NCI-H1436 treated with DMSO at 0.1 percent for 48 hours (cell line): ENCODE data around the gene OR13J1.

ENCODE experiments used
- DNase-seq: peaks from one replicate; lab custom pipeline; 2025; lab: John Stamatoyannopoulos, UW

OR13J1 gene

DNA sequence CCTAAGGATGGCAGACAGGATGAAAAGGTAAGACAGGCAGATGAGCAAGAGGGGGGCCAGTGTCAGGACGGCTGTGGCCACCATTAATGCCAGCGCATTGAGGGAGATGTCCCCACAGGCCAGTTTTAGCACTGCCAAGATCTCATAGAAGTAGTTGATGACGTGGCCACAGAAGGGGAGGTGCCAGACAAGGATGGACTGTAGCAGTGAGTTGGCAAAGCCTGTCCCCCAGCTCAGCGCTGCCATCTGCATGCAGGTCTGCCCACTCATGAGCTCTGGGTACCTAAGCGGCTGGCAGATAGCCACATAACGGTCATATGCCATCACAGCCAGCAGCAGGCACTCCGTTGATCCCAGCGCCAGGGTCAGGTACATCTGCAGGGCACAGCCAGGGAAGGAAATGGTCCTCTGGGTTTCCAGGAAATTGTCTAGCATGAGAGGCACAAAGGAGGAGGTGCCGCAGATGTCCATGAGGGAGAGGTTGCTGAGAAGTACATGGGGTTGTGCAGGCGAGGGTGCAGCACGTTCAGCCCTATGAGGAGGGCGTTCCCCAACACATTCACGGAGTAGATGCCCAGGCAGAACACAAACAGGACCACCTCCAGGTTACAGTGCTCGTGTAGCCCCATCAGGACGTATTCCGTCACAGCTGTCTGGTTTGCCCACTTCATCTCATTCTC, 10.8 kb downstream of the OR13J1 start:
- no peak for DNase-seq

- DNase-seq, result no peak
These were observed 11.7 kb downstream of the OR13J1 start for GRCh38 chr9:35858458-35858857.

DNA sequence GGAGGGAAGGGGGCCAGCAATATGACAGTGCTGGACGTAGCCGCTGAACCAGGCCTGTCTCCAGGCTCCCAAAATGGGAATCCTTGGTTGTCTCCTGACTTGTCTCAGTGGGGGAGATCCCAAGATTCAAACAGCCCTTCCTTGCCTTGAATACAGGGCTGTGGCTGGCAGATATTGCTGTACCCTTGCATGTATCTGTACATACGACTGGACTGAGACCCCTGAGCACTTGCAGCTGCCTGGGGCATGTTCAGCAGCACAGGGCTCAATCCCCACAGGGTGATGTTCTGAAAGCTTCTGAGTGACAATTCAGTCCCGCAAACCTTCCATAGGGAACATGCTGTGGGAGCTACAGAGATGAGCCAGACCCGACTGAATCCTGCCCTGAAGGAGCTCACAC, 13.3 kb downstream of the OR13J1 start:
- no peak for DNase-seq

DNA sequence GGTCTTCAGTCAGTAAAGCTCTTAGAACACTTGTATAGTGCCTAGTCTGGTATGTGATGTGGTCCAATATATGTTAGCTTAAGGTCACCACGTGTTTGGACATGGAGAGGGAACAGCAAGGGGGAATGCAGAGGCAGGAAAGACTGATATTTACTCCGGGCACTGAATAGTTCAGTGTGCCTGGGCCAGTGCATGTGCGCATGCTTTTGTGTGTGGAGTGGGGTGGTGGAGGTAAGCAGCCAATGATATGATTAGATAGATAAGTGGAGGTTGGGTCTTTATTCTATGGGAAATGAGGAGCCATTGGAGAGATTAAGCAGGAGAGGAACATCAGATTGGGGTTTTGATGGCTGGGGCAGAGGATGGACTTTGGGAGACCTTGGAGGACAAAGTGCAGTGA, 14.0 kb downstream of the OR13J1 start:
- DNase-seq, result no peak

DNA sequence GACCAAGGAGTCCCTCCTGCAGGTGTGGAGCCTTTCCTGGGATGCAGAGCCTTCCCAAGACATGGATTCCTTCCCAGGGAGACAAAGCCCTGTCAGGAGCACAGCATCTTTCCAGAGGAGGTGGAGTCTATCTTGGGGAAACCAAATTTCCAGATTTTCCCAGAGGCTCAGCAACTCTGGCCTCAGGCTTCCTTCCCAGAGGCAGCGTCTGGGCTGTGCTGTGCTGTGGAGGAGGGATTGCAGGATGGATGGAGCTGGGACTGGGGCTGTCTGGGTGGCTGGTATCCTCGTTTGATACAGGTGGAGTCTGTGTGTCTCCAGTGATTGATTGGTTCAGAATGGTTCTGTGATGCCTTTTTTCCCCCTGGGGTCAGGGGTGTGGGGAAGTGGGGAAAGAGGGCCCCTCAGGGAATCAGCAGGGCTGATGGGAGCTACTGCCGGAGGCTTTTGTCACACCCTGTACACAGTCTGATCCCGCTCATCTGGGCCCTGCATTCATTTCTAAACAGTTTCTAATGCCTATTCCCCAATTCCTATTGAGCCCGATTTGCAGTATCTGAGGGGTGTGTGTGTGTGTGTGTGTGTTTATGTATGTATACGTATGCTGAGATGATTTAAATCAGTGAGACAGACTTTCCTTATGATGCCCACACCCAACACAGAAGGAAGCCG, 16.0 kb downstream of the OR13J1 start:
- DNase-seq, result no peak

DNA sequence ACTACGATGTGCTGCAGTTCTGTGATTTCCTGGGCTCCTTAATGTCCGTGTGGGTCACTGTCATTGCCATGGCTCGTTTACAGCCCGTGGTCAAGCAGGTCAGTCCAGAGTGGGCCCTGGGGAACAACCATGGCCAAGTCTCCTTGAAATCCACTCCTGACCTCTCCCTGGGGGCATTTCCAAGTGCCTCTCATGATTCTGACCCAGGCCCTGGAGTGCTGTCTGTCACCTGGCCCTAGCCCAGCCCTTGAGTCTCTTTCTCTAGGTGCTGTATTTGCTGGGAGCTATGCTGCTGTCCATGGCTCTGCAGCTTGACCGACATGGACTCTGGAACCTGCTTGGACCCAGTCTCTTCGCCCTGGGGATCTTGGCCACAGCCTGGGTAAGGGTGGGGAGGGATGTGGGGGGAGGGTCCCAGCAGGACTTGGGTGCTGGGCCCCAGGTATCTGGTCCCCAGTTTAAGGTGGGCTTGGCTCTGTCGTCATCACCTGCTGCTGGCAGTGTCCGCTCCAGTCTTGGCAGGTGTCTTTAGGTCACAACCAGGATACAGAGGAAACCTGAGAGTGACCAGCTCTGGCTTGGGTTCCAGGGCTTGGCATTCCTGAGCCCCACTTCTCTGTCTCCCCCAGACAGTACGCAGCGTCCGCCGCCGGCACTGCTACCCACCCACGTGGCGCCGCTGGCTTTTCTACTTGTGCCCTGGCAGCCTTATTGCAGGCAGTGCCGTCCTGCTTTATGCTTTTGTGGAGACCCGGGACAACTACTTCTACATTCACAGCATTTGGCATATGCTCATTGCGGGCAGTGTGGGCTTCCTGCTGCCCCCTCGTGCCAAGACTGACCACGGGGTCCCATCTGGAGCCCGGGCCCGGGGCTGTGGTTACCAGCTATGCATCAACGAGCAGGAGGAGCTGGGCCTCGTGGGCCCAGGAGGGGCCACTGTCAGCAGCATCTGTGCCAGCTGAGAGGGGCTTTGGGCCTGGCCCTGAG, 17.0 kb downstream of the OR13J1 start:
- DNase-seq, result no peak

- no peak for DNase-seq
These were observed 17.9 kb downstream of the OR13J1 start for GRCh38 chr9:35852267-35852815.

- DNase-seq, result no peak
These were observed 22.2 kb downstream of the OR13J1 start for GRCh38 chr9:35847792-35848572.

- DNase-seq, result no peak
These were observed 24.1 kb downstream of the OR13J1 start for GRCh38 chr9:35845824-35846771.

DNA sequence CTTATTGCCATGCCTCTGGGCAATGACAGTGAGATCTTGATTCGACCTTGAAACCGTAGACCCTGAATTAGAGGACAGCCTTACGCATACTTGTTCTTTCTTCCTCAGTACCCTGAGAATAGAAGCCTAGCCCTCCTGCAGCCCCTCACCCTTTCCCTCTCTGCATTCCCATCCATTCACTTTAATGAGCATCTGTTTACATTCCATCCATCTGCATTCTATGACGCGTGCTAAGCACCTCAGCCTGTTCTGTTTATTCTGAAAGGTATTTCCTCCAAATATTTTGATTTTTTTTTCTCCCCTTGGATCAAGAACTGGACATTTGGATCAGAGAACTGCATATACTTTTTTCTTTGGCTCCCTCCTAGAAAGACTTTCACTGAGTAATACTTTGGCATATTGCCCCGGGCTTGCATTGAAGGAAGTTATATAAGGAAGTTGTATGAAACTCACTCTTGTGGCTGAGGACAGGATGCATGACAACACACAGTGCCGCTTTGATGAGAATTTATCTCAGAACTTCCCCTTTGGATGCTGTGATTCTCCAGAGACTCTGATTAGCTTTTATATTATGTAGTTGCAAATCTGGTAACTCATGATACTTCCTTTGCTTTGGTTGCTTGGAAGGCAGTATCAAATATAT, 25.5 kb downstream of the OR13J1 start:
- no peak for DNase-seq

GRCh38 chr9:35842795-35843194, 27.4 kb downstream of the OR13J1 start:
- DNase-seq, result no peak

- DNase-seq, result no peak
These were observed 28.0 kb downstream of the OR13J1 start for GRCh38 chr9:35842020-35842745.

DNA sequence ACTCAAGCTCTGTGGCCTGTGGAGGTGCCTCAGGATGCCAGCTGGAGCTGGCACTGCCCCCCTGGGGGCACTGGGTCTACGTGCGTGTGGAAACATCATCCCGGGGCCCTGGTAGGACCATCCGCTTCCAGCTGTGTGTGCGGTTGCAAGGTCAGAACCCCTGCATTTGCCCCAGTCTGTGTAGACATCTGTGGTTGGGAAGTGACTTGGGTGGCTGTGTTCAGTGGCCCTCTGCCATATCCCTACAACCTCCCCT, 28.6 kb downstream of the OR13J1 start:
- DNase-seq, result no peak

DNA sequence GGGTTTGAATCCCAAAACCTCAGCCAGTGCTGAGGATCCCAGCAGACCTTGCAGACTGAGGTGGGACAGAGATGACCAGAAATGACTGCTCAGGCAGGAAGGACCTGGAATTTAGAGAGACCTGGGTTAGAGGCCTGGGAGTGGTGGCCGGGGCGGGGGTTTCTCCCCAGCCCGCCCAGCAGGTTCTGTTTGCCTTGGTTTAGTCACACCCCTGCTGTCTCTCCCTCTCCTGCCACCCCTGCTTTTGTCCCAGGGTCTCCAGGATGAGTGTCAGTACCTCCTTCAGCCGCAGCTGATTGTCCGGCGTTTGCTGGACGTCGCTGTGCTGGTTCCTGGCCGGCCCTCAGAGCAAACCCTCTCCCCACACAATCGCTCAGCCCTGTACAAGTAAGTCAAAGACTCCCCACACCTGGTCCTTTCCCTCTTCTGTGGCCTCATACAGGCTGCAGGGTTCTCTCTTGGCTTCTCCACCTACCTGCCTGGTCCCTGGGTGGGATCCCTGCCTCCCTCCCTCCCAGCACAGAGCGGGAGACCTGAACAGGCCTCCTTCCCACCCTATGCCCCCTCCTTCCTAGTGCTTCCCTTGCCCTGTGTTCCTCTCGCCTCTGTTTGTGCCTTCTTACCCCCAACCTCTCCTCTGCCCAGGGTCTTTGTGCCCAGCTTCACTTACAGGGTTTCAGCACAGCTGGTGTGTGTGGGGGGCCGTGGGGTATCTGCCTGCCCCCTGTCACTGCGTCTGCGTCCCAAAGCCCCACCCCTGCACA, 29.1 kb downstream of the OR13J1 start:
- DNase-seq, result no peak

DNA sequence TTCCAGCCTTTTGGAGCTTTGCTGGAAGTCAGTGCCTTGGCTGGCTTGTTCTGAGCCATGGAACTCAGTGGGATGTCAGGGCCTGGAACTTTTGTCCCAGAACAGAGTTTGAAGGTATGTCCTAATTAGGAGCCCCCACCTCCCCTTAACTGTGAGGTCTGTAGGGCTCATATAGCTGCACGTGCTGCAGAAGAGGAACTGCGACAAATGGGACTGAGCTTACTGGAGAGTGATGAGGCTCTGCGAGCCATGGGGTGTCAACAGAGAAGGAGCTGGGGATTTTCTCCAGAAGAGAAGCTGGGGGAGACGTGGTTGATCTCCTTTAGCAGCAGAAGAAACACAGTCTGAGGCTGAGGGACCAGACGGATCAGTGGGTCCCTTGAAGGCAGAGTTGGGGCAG, 30.3 kb downstream of the OR13J1 start:
- no peak for DNase-seq

- DNase-seq, result no peak
These were observed 33.6 kb downstream of the OR13J1 start for GRCh38 chr9:35836595-35836994.

GRCh38 chr9:35835766-35836165, 34.4 kb downstream of the OR13J1 start:
- no peak for DNase-seq

- DNase-seq, result no peak
These were observed 35.0 kb downstream of the OR13J1 start for GRCh38 chr9:35835216-35835632.
